NK-92 (cell line): ENCODE results near the gene KATNB1.

ENCODE experiments used
- DNase-seq: peaks from one replicate; lab custom pipeline; 2025; ENCODE audit not compliant: unreplicated experiment; lab: John Stamatoyannopoulos, UW

The KATNB1 gene

DNA sequence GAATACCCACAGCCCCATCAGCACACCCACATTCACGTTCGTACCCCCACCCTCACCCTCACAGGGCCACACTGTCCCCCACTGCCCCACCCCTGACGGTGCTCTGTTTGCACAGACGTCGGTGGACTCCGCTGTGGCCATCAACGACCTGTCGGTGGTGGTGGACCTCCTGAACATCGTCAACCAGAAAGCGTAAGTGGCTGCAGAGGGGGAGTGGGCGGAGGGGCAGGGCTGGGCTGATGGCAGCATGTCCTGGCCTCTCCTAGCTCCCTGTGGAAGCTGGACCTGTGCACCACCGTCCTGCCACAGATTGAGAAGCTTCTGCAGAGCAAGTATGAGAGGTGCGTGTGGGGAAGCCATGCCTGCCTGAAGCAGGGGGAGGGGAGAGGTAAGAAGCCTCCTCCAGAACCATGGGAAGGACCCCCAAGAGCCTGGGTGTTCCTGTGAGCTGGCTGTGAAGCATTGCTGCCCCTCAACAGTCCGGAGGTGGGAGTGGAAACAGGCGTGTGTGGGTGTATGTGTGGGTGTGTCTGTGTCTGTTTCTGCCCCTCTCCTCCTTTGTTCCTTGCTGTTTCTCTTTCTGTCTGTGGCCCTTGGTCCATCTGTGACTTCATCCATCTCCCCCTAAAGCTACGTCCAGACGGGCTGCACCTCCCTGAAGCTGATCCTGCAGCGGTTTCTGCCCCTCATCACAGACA lies 20.3 kb downstream of the KATNB1 start:
- no peak for DNase-seq

DNA sequence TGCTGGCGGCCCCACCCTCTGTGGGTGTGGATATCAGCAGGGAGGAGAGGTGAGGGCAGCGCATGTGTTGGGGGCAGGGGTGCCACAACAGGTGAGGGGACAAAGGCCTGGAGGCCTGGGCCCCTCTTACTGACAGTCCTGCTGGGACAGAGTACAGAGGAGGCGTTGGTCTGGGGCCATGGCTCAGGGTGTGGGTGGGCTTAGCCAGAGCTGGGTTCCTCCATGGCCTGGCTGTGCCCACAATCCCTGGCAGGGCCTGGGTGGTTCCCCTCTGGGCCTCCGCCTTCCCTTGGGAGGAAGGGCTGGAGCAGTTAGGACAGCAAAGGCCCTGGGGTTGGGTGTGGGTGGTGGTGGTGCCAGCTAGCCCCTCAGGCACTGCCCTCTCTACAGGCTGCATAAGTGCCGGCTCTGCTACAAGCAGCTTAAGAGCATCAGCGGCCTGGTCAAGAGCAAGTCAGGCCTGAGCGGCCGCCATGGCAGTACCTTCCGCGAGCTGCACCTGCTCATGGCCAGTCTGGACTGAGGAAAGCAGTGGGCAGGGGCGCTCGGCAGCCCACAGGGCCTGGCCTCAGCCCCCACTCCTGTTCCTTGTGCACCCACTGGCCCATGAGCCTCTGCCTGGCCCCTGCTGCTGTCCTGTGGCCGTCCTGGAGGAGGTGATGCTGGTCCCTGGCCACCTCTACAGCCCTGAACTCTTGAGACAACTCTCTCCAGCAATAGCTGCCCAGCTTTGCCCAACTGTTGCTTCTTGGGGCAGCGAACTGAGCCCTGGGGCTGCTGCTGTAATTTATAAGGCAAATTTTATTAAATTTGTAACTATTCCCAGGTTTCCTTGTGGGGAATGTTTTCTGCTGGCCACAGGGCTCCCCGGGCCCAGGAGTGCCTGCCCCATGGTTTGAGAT lies 21.1 kb downstream of the KATNB1 start:
- no peak for DNase-seq

DNA sequence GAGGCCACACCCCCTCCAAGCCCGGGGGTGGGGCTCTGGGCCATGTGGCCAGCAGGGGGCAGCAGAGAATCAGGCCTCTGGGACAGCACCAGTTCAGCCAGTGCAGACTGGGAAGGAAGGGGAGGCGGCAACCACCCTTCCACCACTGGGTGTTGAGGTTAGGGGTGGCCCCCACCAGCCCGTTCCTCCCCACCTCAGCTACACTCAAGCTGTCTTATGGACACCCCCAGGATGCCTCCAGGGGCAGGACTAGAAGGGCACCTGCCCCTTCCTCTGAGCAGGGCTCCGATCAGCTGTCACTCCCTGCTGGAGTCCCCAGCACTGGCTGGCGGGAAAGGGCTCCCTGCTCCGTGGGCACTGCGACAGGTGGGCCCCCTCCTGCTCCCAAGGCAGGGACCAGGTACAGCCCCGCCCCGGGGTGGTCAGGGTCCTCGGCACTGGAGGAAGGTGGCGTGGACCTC lies 21.8 kb downstream of the KATNB1 start:
- DNase-seq: no peak

DNA sequence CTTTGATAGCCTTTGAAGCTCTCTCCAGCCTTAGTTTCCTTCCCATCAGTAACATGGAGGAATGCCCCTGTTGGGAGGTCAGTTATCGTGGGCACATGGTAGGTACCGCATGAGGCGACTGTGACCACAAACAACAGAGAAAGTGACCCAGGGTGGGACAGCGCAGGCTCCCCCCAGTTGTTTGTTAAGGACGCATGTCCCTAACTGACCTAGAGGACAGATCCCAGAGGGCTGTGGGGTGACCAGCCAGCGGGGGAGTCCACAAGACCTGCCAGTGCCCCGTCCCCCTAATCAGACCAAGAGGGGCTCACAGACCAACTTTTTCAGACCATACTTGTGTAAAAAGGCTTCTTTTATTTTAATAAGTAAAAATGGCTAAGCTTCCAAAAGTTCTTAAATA lies 22.3 kb downstream of the KATNB1 start:
- no peak for DNase-seq

DNA sequence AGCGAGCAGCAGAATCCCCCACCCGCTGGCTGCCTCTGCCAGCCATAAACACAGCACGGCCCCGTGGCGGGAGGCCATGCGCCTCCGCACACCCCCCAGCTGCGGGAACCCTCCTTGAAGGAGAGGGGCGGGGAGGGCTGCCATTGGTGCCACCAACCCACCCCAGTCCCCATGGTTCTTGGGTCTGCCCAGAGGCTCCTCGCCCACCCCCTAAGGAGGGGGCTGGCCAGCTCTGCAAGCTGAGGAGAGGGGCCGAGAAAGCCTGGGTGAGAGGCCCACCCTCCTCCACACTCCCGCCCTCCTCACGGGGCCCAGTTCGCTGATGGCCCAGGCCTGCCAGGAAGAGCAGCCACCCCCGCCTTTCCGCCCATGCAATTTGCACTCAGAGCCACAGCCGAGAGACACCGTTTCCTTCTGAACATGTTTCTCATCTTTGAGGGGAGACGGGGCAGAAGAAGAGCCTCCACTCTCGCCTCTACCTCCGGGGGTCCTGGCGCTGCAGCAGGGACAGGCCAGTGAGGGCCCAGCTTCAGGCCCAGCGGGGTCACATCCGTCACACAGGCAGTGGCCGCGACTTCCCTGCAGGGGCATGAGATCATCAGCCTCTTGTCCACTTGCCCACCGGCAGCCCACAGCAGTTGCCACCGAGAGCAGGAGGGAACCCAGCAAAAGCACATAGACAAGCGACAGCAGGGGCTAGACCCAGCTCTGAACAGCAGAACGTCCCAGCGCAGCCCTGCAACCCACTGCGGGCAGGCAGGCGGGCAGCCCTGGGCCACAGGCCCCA lies 23.0 kb downstream of the KATNB1 start:
- no peak for DNase-seq

DNA sequence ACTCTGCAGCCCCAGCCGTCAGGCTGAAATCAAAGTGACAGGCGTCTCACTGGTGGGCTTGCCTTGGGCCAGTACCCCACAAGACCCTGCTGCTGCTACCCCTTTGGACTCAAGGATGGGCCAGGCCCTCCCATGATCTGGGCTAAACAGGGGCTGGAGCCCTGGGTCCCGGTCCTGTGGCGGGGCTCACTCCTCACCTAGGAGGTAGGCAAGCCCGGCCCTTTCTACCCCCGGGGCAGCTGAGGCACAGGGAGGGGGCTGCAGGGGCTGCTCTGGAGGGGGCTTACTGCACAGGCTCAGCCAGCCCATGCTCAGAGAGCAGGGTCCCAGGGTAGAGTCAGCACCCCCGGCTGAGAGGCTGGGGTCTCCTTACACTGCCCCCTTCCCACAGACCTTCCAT lies 23.6 kb downstream of the KATNB1 start:
- DNase-seq: no peak

DNA sequence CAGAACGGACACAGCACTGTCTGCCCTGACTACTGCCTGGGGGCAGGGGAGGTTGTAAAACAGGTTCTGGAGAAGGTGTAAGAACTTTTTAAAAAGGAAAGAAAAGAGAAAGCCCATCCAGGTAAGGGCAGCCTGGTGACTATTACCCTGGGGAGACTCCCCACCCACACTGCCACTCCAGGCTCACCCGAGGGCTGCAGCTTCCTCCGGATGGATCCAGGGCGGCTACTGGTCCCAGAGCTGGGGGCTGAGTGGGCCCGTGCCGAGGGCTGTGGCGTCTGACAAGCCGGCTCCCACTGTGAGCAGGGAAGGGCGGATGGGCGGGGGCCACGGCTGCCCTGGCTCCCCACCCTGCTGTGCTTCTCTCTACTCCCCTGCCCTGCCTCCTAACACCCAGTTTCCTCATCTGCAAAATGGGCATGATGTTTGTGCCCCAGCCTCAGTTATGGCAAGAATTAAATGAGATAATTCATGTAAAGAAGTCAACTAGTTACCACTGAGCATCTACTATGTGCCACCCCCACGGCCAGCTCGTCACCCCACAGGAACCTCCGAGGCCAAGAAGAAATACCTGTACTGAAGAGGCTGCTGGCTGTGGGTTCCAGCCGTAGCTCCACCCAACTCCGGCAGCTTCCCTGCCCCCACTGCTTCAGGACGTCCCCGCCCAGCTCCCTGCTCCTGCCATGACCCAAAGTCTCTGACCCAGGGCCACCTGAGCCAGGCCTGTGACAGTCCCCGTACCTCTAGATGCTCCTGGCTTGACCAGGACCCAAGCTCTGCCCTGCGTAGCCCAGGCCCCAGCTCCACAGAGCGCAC lies 24.2 kb downstream of the KATNB1 start:
- DNase-seq: no peak

DNA sequence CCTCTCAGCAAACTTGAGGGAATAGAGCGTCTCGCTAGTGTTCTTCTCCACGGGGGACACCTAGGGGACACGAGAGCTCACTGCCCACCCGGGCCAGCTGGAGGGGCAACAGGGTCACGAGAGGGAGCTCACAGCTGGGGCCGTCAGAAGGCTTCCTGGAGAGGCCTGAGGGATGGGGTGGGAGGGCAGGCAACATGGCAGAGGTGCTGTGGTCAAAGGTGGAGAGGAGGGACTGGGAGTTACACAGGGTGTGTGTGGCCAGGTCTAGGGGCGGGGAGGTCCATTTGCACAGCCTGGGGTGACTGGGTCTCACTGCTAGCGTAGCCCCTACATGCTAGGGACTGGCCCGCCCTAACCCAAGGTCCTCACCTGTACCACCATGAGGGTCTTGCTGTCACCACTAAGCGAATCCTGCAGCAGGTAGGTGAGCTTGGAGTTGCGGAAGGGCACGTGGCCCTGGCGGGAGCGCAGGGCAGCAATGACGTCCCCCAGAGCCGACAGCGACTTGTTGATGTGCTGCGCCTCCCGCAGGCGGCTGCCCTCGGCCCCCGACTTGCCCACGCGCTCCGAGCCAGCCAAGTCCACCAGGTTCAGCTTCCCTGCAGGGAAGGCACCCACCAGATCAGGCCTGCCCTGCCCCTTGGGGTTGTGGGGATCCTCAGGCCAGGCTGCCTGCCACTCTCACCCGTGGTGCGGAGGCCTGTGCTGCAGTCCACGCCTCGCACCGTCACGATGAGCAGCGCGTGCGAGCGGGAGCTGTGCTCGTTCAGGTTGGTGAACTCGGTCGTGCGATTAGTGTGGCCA lies 25.0 kb downstream of the KATNB1 start:
- no peak for DNase-seq

DNA sequence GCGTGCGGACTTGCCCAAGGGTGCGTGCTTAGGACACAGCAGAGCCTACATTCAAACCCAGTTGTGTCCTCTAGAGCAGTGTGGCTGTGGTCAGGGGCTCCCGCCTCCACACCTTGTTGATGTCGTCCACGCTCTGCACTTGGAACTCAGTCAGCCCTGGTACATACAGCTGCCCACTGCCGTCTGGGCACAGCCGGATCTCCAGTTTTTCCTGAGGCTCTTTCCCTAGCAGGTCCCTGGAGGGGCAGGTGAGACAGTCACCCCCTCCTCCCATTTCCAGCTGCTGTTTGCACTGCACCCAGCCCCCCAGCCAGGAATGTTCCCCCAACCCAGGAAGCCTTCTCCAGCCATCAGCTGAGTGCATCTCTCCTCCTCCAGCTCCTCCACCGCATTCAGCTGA lies 25.7 kb downstream of the KATNB1 start:
- no peak for DNase-seq

DNA sequence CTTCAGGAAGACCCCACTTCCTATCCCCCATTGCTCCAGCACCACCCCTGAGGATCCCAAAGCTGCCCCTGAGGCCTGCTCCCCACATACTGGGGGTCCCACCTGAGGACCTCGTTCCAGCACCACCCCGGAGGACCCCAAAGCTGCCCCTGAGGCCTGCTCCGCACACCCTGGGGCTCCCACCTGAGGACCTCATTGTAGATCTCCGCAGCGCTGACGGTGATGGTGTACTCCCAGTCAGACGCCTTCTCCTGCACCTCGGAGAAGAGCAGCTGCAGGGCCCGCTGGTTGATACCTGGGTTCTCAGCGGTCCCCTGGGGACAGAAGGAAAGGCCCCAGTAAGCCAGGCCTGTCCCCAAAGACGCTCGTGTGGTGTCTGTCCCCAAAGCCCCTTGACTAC lies 26.4 kb downstream of the KATNB1 start:
- DNase-seq: no peak

DNA sequence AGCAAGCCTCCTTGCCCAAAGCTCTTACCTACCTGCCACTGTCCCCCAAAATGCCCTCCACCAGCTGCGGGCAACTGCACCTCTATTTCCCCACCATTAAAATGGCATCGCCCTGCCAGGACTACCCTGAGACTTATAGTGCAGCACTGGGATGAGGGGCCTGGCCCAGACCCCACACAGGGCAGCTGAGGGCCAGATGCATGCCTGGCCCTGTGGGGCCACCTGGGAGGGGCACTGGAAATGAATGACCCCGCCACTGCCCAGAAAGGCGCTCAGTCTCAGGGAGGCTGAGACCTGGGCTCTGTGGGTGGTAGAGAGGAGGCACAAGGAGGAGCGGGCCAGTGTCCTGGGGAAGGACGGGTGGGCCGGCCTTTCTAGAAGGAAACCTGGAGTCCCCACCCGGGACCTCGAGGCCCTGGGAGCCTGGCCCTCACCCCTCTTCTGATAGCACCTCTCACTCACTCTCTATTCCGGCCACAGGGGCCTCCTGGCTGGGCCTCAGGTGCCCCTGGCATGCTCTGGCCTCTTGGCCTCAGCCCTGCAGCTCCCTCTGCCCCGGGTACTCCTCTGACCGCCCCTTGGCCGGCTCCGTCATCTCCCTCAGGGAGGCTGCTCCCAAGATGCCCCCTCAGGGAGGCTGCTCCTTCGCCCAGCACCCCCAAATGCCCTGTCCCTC lies 26.9 kb downstream of the KATNB1 start:
- no peak for DNase-seq

DNA sequence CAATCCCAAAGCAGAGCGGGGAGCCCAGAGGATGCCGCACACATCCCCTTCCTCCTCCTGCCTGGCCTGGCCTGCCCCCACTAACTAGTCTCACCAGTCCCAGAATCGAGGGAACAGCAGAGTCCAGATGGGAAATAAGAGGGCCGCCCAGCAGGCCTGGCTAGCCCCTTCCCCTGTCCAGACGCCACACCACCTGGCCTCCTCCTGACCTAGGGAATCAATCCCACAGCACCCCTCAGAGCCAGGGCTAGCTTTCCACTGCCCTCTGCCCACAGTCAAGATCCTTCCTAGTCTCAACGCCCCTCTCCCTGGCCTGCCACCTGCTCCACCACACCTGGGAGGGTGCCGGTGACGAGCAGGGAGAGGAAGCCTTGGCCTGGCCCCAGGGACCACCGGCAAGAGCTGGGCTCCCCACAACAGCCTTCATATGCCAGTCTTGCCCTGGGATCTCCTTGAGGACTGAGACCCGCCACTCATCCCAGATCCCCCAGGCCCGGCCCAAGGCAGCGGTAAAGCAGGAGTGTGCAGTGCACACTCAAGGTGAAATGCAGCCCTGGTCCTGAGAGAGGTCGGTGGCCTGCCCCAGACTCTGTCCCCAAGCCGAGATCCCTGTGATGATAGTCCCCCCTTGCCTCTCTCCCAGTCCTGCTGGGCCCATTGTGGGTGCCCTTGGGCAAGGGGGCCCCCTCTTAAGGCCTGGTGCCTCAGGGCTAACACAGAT lies 27.9 kb downstream of the KATNB1 start:
- no peak for DNase-seq

DNA sequence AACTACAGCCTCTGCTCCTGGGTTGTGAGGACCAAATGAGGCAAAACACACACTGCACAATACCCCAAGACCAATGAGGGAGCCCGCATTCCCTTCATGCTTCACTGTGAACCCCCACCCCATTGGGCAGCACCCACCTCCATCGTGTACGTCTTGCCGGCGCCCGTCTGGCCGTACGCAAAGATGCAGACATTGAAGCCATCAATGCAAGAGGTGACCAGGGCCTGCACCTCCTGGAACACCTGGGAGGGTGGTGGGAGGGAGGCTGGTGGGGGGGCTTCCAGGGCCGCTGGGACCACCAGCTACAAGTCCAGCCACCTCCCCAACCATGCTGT lies 28.4 kb downstream of the KATNB1 start:
- no peak for DNase-seq

DNA sequence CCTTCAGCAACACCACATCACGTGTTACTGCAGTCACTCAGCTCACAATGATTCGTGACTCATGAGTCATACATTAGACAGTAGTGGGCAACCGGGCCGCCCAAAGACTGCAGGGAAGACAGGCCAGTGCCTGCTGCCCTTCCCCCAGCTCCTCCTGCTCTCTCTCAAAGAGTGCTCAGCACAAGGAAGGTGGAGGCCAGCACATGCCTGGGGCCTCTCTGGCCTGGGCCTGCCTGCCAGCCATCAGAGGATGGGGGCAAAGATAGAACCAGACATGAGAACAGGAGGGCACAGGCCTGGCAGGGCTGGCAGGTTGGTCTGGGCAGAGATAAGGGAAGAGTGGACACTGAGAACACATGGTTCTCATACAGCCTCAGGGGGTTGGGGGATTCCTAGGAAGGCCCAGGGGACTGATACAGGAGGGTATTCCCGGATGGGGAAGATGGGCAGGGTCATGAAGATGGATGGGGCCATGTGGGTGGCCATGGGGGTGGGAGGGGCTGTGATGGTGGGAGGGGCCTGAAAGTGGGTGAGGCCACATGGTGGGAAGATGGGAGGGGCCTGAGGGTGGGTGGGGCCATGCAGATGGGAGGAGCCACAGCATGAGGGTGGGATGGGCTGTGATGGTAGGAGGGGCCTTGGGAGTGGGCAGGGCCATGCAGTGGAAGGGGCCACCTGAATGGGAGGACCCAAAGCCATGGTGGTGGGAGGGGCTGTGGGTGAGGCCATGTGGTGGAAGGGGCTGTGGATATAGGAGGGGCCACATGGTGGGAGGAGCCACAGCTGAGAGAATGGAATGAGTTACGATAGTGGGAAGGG lies 29.0 kb downstream of the KATNB1 start:
- no peak for DNase-seq

DNA sequence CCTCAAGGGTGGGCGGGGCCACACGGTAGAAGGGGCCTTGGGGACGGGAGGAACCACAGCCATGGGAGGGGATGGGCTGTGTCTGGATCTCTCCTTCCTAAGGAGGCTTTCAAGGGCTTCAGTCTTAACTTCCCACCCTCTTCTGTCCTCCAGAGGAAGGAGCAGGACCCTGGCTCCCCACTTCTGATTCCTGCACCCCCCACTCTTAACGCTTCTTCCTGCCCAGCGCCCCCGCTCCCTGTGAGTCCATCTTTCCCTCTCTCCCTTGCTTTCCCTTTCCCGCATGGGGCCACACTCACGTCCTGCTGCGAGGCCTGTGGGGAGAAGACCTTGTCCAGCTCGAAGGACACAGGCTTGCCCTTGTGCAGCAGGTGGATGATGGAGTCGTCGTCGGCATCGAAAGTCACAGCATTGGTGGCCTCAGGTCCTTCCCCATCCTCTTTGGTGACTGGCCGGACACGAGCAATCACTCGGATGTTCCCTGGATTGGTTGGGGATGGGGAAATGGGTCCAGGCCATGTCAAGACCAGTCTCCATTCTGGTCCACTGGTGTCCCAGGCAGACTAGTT lies 29.7 kb downstream of the KATNB1 start:
- no peak for DNase-seq

DNA sequence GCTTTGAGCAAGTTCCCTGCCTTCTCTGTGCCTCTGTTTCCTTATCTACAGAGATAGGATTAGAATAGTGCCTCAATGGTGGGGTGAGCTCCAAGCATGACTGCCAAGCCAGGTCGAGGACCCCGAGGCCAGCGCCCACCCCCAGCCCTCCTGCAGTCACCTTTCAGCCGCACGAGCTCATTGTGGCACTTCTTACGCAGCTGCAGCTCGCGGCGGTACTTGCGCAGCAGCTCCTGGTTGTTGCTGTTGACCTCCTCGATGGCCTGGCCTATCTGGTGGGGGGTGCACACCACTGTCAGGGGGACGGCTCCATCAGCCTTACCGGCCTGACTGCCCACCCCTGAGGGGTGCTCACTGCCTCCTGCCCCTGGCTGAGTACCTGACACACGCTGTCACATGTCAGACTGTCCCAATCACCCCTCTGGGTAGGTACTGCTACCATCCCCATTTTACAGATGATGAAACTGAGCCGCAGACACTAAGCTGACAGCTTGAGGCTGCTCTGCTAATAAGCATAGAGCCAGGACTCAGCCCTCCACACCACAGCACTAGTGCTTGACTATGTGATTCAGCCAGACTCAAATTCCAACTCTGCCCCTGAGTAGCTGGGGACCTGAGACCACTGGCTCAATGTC lies 31.3 kb downstream of the KATNB1 start:
- DNase-seq: no peak

DNA sequence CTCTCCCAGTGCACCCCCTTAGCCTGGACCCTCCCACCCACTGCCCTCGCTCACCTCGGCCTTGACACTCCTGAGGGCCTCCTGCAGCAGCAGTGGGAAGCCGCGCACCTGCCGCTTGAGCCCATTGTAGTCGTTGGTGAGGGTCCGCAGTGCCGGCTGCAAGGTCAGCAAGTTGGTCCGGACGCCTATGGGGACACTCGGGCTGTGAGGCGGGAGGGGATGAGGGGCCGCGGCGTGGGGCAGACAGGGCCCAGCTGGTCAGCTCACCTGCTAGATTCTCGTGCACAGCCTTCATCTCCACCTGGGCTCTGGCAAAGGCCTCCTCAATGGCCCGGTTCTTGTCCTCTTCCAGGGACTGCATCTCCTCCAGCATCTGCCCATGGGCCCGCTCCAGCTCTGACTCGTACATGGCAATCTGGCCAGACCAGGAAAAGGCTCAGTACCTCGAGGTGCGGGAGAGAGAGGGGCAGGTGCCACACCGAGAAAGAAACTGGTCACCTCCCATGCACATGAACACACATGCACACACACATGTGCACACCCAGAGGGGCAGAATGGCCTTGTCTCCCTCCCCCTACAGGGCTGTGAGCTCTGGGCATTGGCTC lies 34.1 kb downstream of the KATNB1 start:
- DNase-seq: no peak
